ENCODE measurements around the gene UBE2E2. TPM values are rescaled to one million over a fixed set of nuclear protein-coding genes. Genes with fewer than 3 reads are reported as not detected.

The UBE2E2 gene
- total and polyA plus RNA-seq, 2 of the 13 experiments (the other 11 are each of a cell fraction or from before 2014, with no cell fraction given), result 0.77 to 1.5 TPM

GRCh38 chr3:23594894-23595670 lies 392.0 kb downstream of the UBE2E2 start:
- CTCF ChIA-PET (ENCODE audit: low intra/inter-chr PET ratio, low total read pairs), result no interaction called here
- TF ChIP-seq FOXK2 (IDR thresholded peaks at IDR 0.05) (no peak), FLYWCH1 (CRISPR knock-in tag; IDR thresholded peaks at IDR 0.05) (no peak), MAFK (conservative IDR thresholded peaks at IDR 0.05 in 1 of 2, IDR thresholded peaks at IDR 0.05 in 1 of 2; ENCODE audit: low read length in 2 of 2) (0 out of 4 replicates have a peak, but pooled peaks of 1 of the 2 experiments have one; percentile 6), HNRNPH1 (optimal IDR thresholded peaks at IDR 0.05; ENCODE audit: low read depth, low read length) (no peak), NFE2L2 (IDR thresholded peaks at IDR 0.05; ENCODE audit: low read length) (peak; percentile 73; the same call in 1 of the 2 replicates)
- DNase-seq (ENCODE audit: low spot score) (no peak), ATAC-seq (no peak), FAIRE-seq (no peak)
- Histone ChIP-seq H3K4me3 (replicated peaks in 1 of 3; ENCODE audit: insufficient read depth in 1 of 3, low read depth in 2 of 3, low read length in 3 of 3) (no peak overlapping the region), H3K9ac (ENCODE audit: insufficient read depth, low read depth, low read length) (no peak overlapping the region), H3K79me2 (ENCODE audit: insufficient read depth, low read length) (no peaks in the 10 kb centered on the region), H3K4me1 (ENCODE audit: insufficient read depth, low read length) (no peaks in the 10 kb centered on the region), H3K36me3 (replicated peaks in 1 of 2; ENCODE audit: control insufficient read depth in 1 of 2, insufficient read depth in 2 of 2, low read length in 2 of 2) (no peaks in the 10 kb centered on the region), H3K27ac (ENCODE audit: extremely low read length, insufficient read depth, low read length) (no peak overlapping the region), H2AFZ (ENCODE audit: low read length) (no peak overlapping the region), H3K9me3 (ENCODE audit: low read length) (no peaks in the 10 kb centered on the region), H3K27me3 (ENCODE audit: control insufficient read depth in 1 of 2, insufficient read depth in 2 of 2, low read length in 2 of 2) (peaks cover 0 to 6% of the 10 kb centered on the region in 2 experiments; a peak in 2 of 5 replicates), H3K4me2 (ENCODE audit: low read depth, low read length) (no peak overlapping the region), H4K20me1 (ENCODE audit: insufficient read depth, low read length) (no peaks in the 10 kb centered on the region)
- intact Hi-C loops (cut with micrococcal nuclease; ENCODE audit: unreplicated experiment) (no loop called here), in situ Hi-C loops (cut with HindIII; ENCODE audit: extremely low pct_ligation_motif_present, low pct_unique_long_range_greater_than_20kb) (no loop called here)
- POLR2A ChIA-PET, result no interaction called here
- WGBS (ENCODE audit: low lambda C conversion rate), result 30% methylated on average over 5 of the region's 5 CpGs
- BruUV-seq (replicated peaks), result no TSS peak

- H3K9ac ChIP-seq (ENCODE audit: insufficient read depth, low read depth, low read length), result no peak overlapping the region
- POLR2A ChIA-PET, result no interaction called here
- no peak for DNase-seq (ENCODE audit: low spot score)
- H3K79me2 ChIP-seq (ENCODE audit: insufficient read depth, low read length), result no peaks in the 10 kb centered on the region
- no peaks in the 10 kb centered on the region for H3K36me3 ChIP-seq (replicated peaks in 1 of 2; ENCODE audit: control insufficient read depth in 1 of 2, insufficient read depth in 2 of 2, low read length in 2 of 2)
- H3K4me1 ChIP-seq (ENCODE audit: insufficient read depth, low read length), result no peaks in the 10 kb centered on the region
- H2AFZ ChIP-seq (ENCODE audit: low read length), result no peak overlapping the region
- no peak for FAIRE-seq
- no peaks in the 10 kb centered on the region for H4K20me1 ChIP-seq (ENCODE audit: insufficient read depth, low read length)
- intact Hi-C loops (cut with micrococcal nuclease; ENCODE audit: unreplicated experiment) (no loop called here), in situ Hi-C loops (cut with HindIII; ENCODE audit: extremely low pct_ligation_motif_present, low pct_unique_long_range_greater_than_20kb) (no loop called here)
- no peak overlapping the region for H3K4me3 ChIP-seq (replicated peaks in 1 of 3; ENCODE audit: insufficient read depth in 1 of 3, low read depth in 2 of 3, low read length in 3 of 3)
- no TSS peak for BruUV-seq (replicated peaks)
- H3K27me3 ChIP-seq (ENCODE audit: control insufficient read depth in 1 of 2, insufficient read depth in 2 of 2, low read length in 2 of 2), result peaks cover 0 to 11% of the 10 kb centered on the region in 2 experiments; a peak in 2 of 5 replicates
- H3K4me2 ChIP-seq (ENCODE audit: low read depth, low read length), result no peak overlapping the region
- no peaks in the 10 kb centered on the region for H3K9me3 ChIP-seq (ENCODE audit: low read length)
- CTCF ChIA-PET (ENCODE audit: low intra/inter-chr PET ratio, low total read pairs), result no interaction called here
- H3K27ac ChIP-seq (ENCODE audit: extremely low read length, insufficient read depth, low read length), result no peak overlapping the region
- ATAC-seq, result no peak
- TF ChIP-seq ZNF883 (CRISPR knock-in tag; IDR thresholded peaks at IDR 0.05; ENCODE audit: not compliant biosample characterization) (no peak), RAD21 (CRISPR knock-in tag; IDR thresholded peaks at IDR 0.05) (no peak), CHD4 (IDR thresholded peaks at IDR 0.05; ENCODE audit: borderline replicate concordance, low read length) (no peak), ZNF891 (CRISPR knock-in tag; IDR thresholded peaks at IDR 0.05) (no peak), DR1 (CRISPR knock-in tag; IDR thresholded peaks at IDR 0.05) (no peak), U2AF1 (optimal IDR thresholded peaks at IDR 0.05; ENCODE audit: low read depth, low read length) (no peak), ARID5B (CRISPR knock-in tag; IDR thresholded peaks at IDR 0.05) (no peak), ZNF234 (CRISPR knock-in tag; conservative IDR thresholded peaks at IDR 0.05) (no peak), ZNF616 (CRISPR knock-in tag; IDR thresholded peaks at IDR 0.05; ENCODE audit: low read depth) (no peak), MZF1 (CRISPR knock-in tag; IDR thresholded peaks at IDR 0.05; ENCODE audit: borderline replicate concordance) (no peak)
Measured at GRCh38 chr3:23595851-23596250, 392.7 kb downstream of the UBE2E2 start.

Measured in HepG2 (cell line).